Erythroblast (primary cell): ENCODE measurements around the gene DUSP19.
A peak's percentile ranks its signal among the peaks of the same experiment; 100 is the strongest.

ENCODE experiments used
- DNase-seq, 2 experiments: peaks; one replicate each; lab custom pipeline; 2025; lab: John Stamatoyannopoulos, UW
- GATA1 ChIP-seq: IDR thresholded peaks from 2 replicates; pipeline ENCODE4 v1.6.1; 2011; ENCODE audit warnings: low read depth, mild to moderate bottlenecking, control low read depth, low read length, moderate library complexity
- POLR2A ChIP-seq: IDR thresholded peaks from 2 replicates; pipeline ENCODE4 v1.6.1; 2011; ENCODE audit warnings: mild to moderate bottlenecking, low read length

Gene DUSP19

GRCh38 chr2:183091318-183091953 is 12.9 kb downstream of the DUSP19 start:
- no peak for DNase-seq
- TF ChIP-seq POLR2A (no peak), GATA1 (no peak)

GRCh38 chr2:183091954-183092345 is 13.4 kb downstream of the DUSP19 start:
- no peak for DNase-seq
- TF ChIP-seq POLR2A = no peak
- no peak for TF ChIP-seq GATA1

- TF ChIP-seq POLR2A (no peak), GATA1 (no peak)
- no peak for DNase-seq
These were observed 15.5 kb downstream of the DUSP19 start for GRCh38 chr2:183093857-183094657.

- no peak for DNase-seq
- TF ChIP-seq POLR2A (no peak), GATA1 (no peak)
These were observed 27.0 kb downstream of the DUSP19 start for GRCh38 chr2:183105402-183106134.

- DNase-seq = peak in 1 of 2 experiments; percentile 51
- no peak for TF ChIP-seq POLR2A
- TF ChIP-seq GATA1 = no peak
These were observed 34.0 kb downstream of the DUSP19 start for GRCh38 chr2:183112577-183112976.

GRCh38 chr2:183113630-183114029 is 35.1 kb downstream of the DUSP19 start:
- DNase-seq = no peak
- TF ChIP-seq POLR2A = no peak
- TF ChIP-seq GATA1 = no peak

- DNase-seq = no peak
- TF ChIP-seq GATA1 = no peak
- TF ChIP-seq POLR2A = no peak
These were observed 38.7 kb downstream of the DUSP19 start for GRCh38 chr2:183117226-183117625.

- peak; percentile 20 to 50 for DNase-seq
- no peak for TF ChIP-seq GATA1
- no peak for TF ChIP-seq POLR2A
These were observed 44.8 kb downstream of the DUSP19 start for GRCh38 chr2:183123117-183123958.

GRCh38 chr2:183123959-183124221 is 45.3 kb downstream of the DUSP19 start:
- TF ChIP-seq GATA1 = no peak
- DNase-seq = no peak

GRCh38 chr2:183124222-183124956 is 45.8 kb downstream of the DUSP19 start, which contains the start of gene NUP35:
NUP35 (plus strand) TSS chr2:183124443; CDS start chr2:183124458, 15 bp downstream.
- TF ChIP-seq POLR2A = peak; percentile 79
- TF ChIP-seq GATA1 = no peak
- DNase-seq = peak; percentile 91 to 93

GRCh38 chr2:183124957-183125255 is 46.4 kb downstream of the DUSP19 start:
- no peak for DNase-seq
- no peak for TF ChIP-seq POLR2A
- TF ChIP-seq GATA1 = no peak

GRCh38 chr2:183125659-183126341 is 47.3 kb downstream of the DUSP19 start:
- peak; percentile 22 to 23 for DNase-seq
- TF ChIP-seq GATA1 (no peak), POLR2A (no peak)
